GDM1 (cell line): Measurements from ENCODE around the gene RNF38.
"Not testable (repeated sequence)": the region's sequence is repeated elsewhere in the genome, so short reads cannot be mapped to it uniquely, and the experiment has no call there.

Experiments
- DNase-seq: peaks from one replicate; lab custom pipeline; 2025; lab: John Stamatoyannopoulos, UW

Gene RNF38

GRCh38 chr9:36399980-36400331 lies at the start of gene RNF38:
RNF38 (minus strand) TSS chr9:36400269; CDS start chr9:36400108, 161 bp downstream.
- no peak for DNase-seq

- not testable (repeated sequence) for DNase-seq
Measured at GRCh38 chr9:36448555-36448954, 48.5 kb upstream of the RNF38 start.

- no peak for DNase-seq
Measured at GRCh38 chr9:36448017-36448416, 47.9 kb upstream of the RNF38 start.

- not testable (repeated sequence) for DNase-seq
Measured at GRCh38 chr9:36446678-36447077, 46.6 kb upstream of the RNF38 start.

- no peak for DNase-seq
Measured at GRCh38 chr9:36445800-36446361, 45.8 kb upstream of the RNF38 start.

- DNase-seq, result no peak
Measured at GRCh38 chr9:36444203-36444602, 44.1 kb upstream of the RNF38 start.

GRCh38 chr9:36443581-36443980 lies 43.5 kb upstream of the RNF38 start:
- DNase-seq, result no peak

GRCh38 chr9:36442710-36443109 lies 42.6 kb upstream of the RNF38 start:
- DNase-seq, result no peak

GRCh38 chr9:36441966-36442365 lies 41.9 kb upstream of the RNF38 start:
- DNase-seq, result no peak

- DNase-seq, result no peak
Measured at GRCh38 chr9:36438536-36439236, 38.6 kb upstream of the RNF38 start.

- no peak for DNase-seq
Measured at GRCh38 chr9:36437790-36438189, 37.7 kb upstream of the RNF38 start.

GRCh38 chr9:36436909-36437308 lies 36.8 kb upstream of the RNF38 start:
- DNase-seq, result no peak

- DNase-seq, result no peak
Measured at GRCh38 chr9:36433386-36433785, 33.3 kb upstream of the RNF38 start.

- DNase-seq, result no peak
Measured at GRCh38 chr9:36431078-36431477, 31.0 kb upstream of the RNF38 start.

GRCh38 chr9:36426945-36427344 lies 26.9 kb upstream of the RNF38 start:
- no peak for DNase-seq

- no peak for DNase-seq
Measured at GRCh38 chr9:36426348-36426747, 26.3 kb upstream of the RNF38 start.

GRCh38 chr9:36424289-36425055 lies 24.4 kb upstream of the RNF38 start:
- no peak for DNase-seq

GRCh38 chr9:36423206-36423605 lies 23.1 kb upstream of the RNF38 start:
- no peak for DNase-seq

- no peak for DNase-seq
Measured at GRCh38 chr9:36416890-36417289, 16.8 kb upstream of the RNF38 start.

- DNase-seq, result no peak
Measured at GRCh38 chr9:36415822-36416525, 15.9 kb upstream of the RNF38 start.

GRCh38 chr9:36411410-36411809 lies 11.3 kb upstream of the RNF38 start:
- not testable (repeated sequence) for DNase-seq

GRCh38 chr9:36409076-36409475 lies 9.0 kb upstream of the RNF38 start:
- not testable (repeated sequence) for DNase-seq
